HG03159 (cell line): Measurements from ENCODE around the gene MPHOSPH9.
"Not testable (repeated sequence)": the region's sequence is repeated elsewhere in the genome, so short reads cannot be mapped to it uniquely, and the experiment has no call there.

Source experiments
- ATAC-seq: cut with Tn5 transposase; IDR thresholded peaks from one replicate; pipeline ENCODE4 v1.9.1; 2021; ENCODE audit warnings: mild to moderate bottlenecking, moderate library complexity; ENCODE audit not compliant: unreplicated experiment

MPHOSPH9 gene

DNA sequence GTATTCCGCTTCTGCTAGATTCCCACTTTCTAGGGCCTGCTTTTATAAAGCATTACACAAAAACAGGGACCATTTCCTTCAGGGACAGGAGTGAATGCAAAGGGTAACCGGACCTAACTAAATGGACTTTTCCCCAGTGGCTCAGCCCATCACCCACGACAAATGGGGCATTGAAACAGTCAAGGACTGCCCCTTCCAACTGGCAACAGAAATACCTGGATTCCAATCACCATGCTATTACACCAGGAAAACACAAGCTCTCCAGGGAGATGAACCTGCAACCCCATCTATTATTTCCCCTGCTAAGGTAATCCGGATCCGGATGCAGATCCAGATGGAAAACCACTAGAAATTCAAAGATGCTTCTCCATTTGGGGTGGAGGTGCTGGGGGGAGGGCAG is 1.0 kb downstream of the MPHOSPH9 start:
- ATAC-seq: no peak

DNA sequence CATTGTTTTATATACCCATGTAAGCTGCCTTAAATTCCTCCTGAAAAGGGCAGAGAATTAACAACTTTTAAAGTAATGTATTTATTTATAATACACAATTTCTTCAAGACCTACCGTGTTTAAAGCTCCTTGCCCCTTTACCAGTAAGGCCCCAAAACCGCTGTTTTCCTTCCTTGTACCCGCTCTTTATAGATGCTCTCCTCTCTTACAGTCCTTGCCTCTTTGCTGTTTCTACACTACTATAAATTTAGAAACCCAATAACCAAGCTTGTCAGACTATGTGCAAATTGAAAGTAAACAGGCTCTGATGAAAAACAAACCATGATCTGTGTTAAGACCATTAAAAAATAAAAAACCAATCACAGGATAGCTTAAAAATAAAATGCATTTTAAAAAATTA is 3.9 kb downstream of the MPHOSPH9 start:
- no peak for ATAC-seq

DNA sequence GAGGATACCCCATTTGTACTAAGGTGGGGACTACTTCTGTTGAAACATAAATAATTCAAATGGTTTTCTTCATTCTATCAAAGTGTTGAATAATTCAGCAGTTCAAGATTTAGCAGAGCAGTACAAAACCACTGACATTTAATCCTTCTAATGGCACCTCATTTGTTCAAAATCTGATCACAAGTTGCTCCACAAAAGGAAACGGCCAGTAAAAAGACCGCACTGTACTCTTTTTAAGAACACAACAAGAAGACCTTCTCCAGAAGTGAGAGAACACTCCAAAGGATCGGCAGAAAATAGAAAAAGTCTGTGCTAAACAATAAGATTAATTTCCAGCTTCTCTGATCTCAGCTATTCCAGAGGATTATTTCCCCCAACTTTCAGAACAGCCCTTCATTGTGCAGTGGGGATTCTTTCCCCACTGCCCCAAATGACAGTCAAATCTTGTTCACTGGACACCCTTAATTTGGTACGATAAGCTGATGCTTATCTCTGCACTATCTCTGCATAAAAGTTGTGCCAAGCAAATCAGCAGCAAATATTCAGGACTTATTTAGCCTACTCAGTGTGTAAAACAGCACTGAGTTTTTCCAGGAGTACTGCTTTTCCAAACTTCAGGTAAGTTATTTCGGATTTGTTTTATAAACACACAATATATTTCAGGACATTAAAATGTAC is 5.2 kb downstream of the MPHOSPH9 start:
- no peak for ATAC-seq

DNA sequence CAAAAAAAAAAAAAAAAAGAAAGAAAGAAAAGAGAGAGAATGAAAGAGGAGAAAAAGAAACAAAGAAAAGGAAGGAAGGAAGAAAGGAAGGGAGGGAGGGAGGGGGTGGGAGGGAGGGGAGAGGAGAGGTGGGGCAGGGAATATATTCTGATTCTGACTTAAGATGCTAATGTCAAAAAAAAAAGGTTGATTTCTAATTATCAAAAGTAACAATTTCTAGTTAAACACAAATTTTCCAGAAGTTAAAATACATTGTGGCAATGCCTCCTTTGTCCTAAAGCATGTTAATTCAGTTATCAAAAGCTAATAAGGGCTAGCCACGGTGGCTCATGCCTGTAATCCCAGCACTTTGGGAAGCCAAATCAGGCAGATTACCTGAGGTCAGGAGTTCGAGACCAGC is 7.5 kb downstream of the MPHOSPH9 start:
- no peak for ATAC-seq

DNA sequence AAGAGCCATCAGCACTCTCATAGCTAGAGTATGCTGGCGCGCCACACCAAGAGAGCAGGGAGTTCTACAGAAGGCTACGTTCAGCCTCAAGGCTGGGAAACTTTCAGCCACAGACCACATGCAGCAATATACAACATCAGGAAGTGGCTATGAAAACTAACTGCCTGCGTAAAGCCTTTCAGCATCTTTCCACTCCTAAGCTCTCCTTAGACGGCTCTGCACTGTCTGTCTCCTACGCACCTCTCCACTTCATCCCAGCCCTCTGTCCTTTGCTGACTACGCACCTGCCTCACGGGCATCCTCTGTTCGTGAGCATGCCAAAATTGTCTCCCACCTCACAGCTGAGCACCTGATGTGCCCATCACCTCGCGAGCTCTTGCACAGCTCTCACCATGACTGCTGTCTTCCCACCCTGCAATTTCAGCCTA is 9.7 kb downstream of the MPHOSPH9 start:
- peak; percentile 64 for ATAC-seq

DNA sequence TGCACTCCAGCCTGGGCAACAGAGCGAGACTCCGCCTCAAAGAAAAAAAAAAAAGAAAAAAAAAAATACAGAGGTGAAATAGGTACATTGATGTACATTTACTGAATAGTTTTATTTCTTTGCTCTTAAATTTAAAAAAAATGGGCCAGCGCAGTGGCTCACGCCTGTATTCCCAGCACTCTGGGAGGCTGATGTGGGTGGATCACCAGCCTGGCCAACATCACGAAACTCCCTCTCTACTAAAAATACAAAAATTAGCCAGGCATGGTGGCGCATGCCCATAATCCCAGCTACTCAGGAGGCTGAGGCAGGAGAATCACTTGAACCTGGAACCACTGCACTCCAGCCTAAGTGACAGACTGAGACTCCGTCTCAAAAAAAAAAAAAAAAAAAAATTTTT is 25.1 kb downstream of the MPHOSPH9 start:
- not testable (repeated sequence) for ATAC-seq

DNA sequence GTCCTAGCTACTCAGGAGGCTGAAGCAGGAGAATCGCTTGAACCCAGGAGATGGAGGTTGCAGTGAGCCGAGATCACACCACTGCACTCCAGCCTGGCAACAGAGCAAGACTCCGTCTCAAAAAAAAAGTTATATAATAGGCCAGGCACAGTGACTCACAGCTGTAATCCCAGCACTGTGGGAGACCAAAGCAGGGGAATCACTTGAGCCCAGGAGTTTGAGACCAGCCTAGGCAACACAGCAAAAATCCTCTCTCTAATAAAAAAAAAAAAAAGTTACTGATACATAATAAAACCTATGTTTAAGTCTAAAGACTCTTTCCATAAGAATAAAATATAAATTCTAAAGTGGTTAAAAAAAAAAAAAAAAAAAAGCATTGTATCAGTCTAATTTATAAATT is 26.1 kb downstream of the MPHOSPH9 start:
- not testable (repeated sequence) for ATAC-seq

GRCh38 chr12:123200414-123200813 is 32.5 kb downstream of the MPHOSPH9 start:
- no peak for ATAC-seq

GRCh38 chr12:123199936-123200335 is 33.0 kb downstream of the MPHOSPH9 start:
- no peak for ATAC-seq

- no peak for ATAC-seq
Measured at GRCh38 chr12:123187637-123188036, 45.3 kb downstream of the MPHOSPH9 start.

GRCh38 chr12:123180171-123180570 is 52.8 kb downstream of the MPHOSPH9 start:
- no peak for ATAC-seq

DNA sequence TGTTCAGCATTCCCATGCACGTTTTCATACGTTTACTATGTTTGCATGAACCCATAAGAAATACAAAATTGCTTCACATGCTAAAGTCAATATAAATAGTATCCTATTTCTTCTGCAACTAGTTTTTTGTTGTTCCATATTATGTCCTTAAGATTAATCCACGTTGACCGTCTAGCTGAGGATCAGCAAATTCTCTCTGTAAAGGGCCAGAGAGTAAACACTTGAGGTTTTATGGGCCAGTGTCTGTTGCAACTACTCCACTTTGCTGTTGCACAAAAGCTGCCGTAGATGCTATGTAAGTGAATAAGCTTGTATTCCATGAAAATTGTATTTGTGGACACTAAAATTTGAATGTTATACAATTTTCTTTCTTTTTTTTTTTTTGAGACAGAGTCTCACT is 61.0 kb downstream of the MPHOSPH9 start:
- ATAC-seq: no peak

DNA sequence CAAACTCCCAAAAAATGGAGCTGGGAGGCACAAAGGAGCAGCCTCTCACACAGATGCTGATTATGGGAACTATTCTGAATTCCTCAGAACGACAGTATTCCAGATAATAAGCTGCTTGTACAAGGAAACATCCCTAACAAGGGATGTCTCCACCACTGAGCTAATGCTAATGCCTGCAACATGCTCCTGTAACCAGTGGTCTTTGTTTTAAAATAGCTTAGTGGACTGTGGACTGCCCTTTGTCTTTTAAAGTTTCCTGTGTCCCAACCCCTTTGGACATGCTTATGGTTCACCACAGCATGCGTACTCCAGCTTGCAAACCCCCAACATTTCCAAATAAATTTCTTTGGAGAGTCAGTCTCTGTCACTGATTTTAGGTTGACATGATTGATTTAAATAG is 65.6 kb downstream of the MPHOSPH9 start:
- no peak for ATAC-seq

- no peak for ATAC-seq
Measured at GRCh38 chr12:123165537-123165936, 67.4 kb downstream of the MPHOSPH9 start.

DNA sequence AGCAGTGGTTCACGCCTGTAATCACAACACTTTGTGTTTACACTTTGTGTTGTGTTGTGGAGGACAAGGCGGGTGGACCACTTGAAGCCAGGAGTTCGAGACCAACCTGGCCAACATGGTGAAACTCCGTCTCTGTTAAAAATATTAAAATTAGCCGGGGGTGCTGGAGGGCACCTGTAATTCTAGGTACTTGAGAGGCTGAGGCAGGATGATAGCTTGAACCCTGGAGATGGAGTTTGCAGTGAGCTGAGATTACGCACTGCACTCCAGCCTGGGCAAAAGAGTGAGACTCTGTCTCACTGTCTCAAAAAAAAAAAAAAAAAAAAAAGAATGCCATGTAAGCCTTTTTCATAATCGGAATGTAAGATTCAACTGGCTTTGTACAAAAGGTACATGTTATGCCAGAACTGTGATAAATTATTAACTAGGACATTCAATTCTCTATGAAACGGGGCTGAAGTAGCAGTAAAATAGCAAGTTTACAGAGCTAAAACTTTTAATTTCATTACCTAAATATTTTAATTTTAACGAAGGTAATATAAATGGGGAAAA is 68.2 kb downstream of the MPHOSPH9 start:
- no peak for ATAC-seq

GRCh38 chr12:123164222-123164621 is 68.7 kb downstream of the MPHOSPH9 start:
- no peak for ATAC-seq

- no peak for ATAC-seq
Measured at GRCh38 chr12:123163227-123163626, 69.7 kb downstream of the MPHOSPH9 start.

GRCh38 chr12:123160801-123161487 is 72.0 kb downstream of the MPHOSPH9 start:
- no peak for ATAC-seq

DNA sequence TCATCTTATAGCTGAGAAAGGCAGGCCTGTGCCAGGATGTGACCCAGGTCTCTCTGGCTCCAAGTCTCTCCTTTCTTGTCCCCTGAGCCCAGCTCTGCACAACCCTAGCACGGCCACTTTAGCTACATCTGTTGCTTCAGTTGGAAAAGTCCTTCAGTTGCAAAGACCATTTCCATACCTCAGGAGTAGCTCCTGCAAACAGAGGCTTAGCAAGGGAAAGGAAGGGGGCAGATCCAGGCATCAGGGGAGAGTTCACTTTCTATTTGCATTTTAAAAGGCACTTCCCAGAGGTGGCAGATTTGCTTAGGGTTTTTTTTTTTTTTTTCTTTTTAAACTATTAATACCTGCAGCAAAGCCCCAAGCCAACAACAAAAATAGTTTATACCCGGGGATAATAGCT is 79.0 kb downstream of the MPHOSPH9 start:
- no peak for ATAC-seq

- no peak for ATAC-seq
Measured at GRCh38 chr12:123152833-123153232, 80.1 kb downstream of the MPHOSPH9 start.

- no peak for ATAC-seq
Measured at GRCh38 chr12:123151457-123152454, 81.2 kb downstream of the MPHOSPH9 start.
